Measurements from ENCODE around the gene NEK9.

DNA sequence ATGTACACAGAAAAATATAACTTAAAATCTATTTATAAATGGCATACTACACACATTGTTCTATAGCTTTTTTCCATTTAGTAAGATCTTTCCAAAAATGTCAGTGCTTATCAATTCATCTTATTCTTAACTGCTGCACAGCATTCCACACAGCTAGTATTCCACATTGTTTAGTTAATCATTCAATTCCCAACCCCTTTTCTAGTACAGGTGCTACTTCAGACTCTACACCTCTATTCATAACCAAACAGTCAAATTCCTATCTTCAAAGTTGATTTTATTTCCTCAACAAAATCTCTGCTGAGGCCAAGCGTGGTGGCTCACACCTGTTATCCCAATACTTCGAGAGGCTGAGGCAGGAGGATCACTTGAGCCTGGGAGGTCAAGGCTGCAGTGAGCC, 12.3 kb upstream of the NEK9 start:
- no peak for TF ChIP-seq CTCF (IDR thresholded peaks at IDR 0.05; ENCODE audit: low read length)
- TF ChIP-seq EZH2 (optimal IDR thresholded peaks at IDR 0.05; ENCODE audit: low read depth, low read length), result no peak
- no peak for TF ChIP-seq EZH2phosphoT487 (IDR thresholded peaks at IDR 0.05; ENCODE audit: low read length)

Measured in MM.1S (cell line).